K562 (cell line): ENCODE measurements around the gene EPHX1. TPM values are rescaled to one million over a fixed set of nuclear protein-coding genes. Genes with fewer than 3 reads are reported as not detected.

Source experiments
- CBX5 ChIP-seq: IDR thresholded peaks from 2 replicates; pipeline ENCODE4 v1.6.1; 2014; ENCODE audit warnings: low read depth, borderline replicate concordance
- CC2D1A ChIP-seq: fragments of 450-650 bp; IDR thresholded peaks from 2 replicates; pipeline ENCODE4 v1.6.1; 2017; ENCODE audit warnings: mild to moderate bottlenecking
- DMBX1 ChIP-seq: fragments of 250-450 bp; sonication (Bioruptor Pico); IDR thresholded peaks from 2 replicates; pipeline ENCODE4 v1.8.0; 2022; ENCODE audit warnings: inconsistent platforms, mild to moderate bottlenecking, moderate library complexity, borderline replicate concordance
- FOSL1 ChIP-seq: fragments of 200-800 bp; sonication (Bioruptor generic); conservative IDR thresholded peaks from 2 replicates; pipeline ENCODE4 v1.6.1; 2016; ENCODE audit warnings: missing genetic modification characterization, missing compliant biosample characterization
- FOXJ2 ChIP-seq: fragments of 200-800 bp; sonication (Bioruptor generic); IDR thresholded peaks from 2 replicates; pipeline ENCODE4 v1.6.1; 2016; ENCODE audit warnings: missing genetic modification characterization, missing compliant biosample characterization
- HNRNPUL1 ChIP-seq: fragments of 200-400 bp; formaldehyde crosslinking; IDR thresholded peaks from 2 replicates; pipeline ENCODE4 v1.6.1; 2017; ENCODE audit warnings: low read length
- KLF1 ChIP-seq: fragments of 450-650 bp; IDR thresholded peaks from 2 replicates; pipeline ENCODE4 v1.6.1; 2016; ENCODE audit warnings: missing genetic modification characterization, missing compliant biosample characterization
- MAFG ChIP-seq: fragments of 450-650 bp; conservative IDR thresholded peaks from 2 replicates; pipeline ENCODE4 v1.6.1; 2016; ENCODE audit warnings: missing genetic modification characterization, missing compliant biosample characterization
- MYBL2 ChIP-seq, 2 experiments: fragments of 450-650 bp in 1 of 2; sonication (generic) in 1 of 2; formaldehyde crosslinking in 1 of 2; IDR thresholded peaks; 2 replicates each; pipeline versions ENCODE4 v1.6.1 to v1.8.1; 2017 to 2022; ENCODE audit warnings: borderline replicate concordance in 1 of 2, inconsistent platforms in 1 of 2, low read depth in 1 of 2, mild to moderate bottlenecking in 1 of 2, missing genetic modification reagents in 1 of 2, moderate library complexity in 1 of 2
- PTBP1 ChIP-seq: fragments of 200-400 bp; formaldehyde crosslinking; IDR thresholded peaks from 2 replicates; pipeline ENCODE4 v1.6.1; 2017; ENCODE audit warnings: low read depth, low read length
- SMARCE1 ChIP-seq: fragments of 450-650 bp; IDR thresholded peaks from 2 replicates; pipeline ENCODE4 v1.7.1; 2016; ENCODE audit warnings: mild to moderate bottlenecking
- ZNF324 ChIP-seq: fragments of 250-450 bp; sonication (Bioruptor Pico); IDR thresholded peaks from 2 replicates; pipeline ENCODE4 v1.4.0; 2020; ENCODE audit warnings: mild to moderate bottlenecking
- ZNF695 ChIP-seq: fragments of 450-650 bp; formaldehyde crosslinking; IDR thresholded peaks from 2 replicates; pipeline ENCODE4 v1.4.0; 2020; ENCODE audit warnings: mild to moderate bottlenecking, moderate library complexity
- ZNF766 ChIP-seq: fragments of 200-800 bp; sonication (Bioruptor generic); conservative IDR thresholded peaks from 2 replicates; pipeline ENCODE4 v1.6.1; 2016; ENCODE audit warnings: missing genetic modification characterization, missing compliant biosample characterization
- polyA plus RNA-seq, 8 experiments: library from polyadenylated mRNA; depleted of rRNA in 4 of 8; stranded (reverse) in 5 of 8; unstranded in 3 of 8; fragments of >200 nt; fragmentation: Nextera tagmentation in 2 of 8; fragmentation: Illumina TruSeq in 1 of 8; extraction: Ambion mirVana in 2 of 8; extraction: Trizol in 1 of 8; gene quantifications; 2 replicates each; pipeline versions ENCODE4 v1.2.1 to v1.2.3, GENCODE V29; 2011 to 2014; ENCODE audit warnings: inconsistent platforms in 1 of 8, missing spikeins in 1 of 8
- total RNA-seq, 7 experiments: library from RNA; depleted of rRNA in 6 of 7; stranded (reverse); fragments of >200 nt in 6 of 7; fragmentation: Illumina TruSeq in 2 of 7; extraction: Trizol in 2 of 7; gene quantifications; 2 replicates each; pipeline versions ENCODE4 v1.2.1 to v1.2.3, GENCODE V29; 2011 to 2021; ENCODE audit warnings: low replicate concordance in 1 of 7
- TF ChIP-seq, protein P1 (sequence below): fragments of 450-650 bp; IDR thresholded peaks from 2 replicates; pipeline ENCODE4 v1.6.1; 2017; ENCODE audit warnings: antibody characterized with exemption, mild to moderate bottlenecking
- TF ChIP-seq, protein P2 (sequence below): sonication (generic); formaldehyde crosslinking; IDR thresholded peaks from 2 replicates; pipeline ENCODE4 v1.4.0; 2020; ENCODE audit warnings: mild to moderate bottlenecking, missing genetic modification reagents
- TF ChIP-seq, protein P3 (sequence below): fragments of 250-450 bp; sonication (Bioruptor Pico); IDR thresholded peaks from 2 replicates; pipeline ENCODE4 v1.5.0; 2021; ENCODE audit warnings: mild to moderate bottlenecking, borderline replicate concordance
- TF ChIP-seq, protein P4 (sequence below): sonication (generic); formaldehyde crosslinking; IDR thresholded peaks from 2 replicates; pipeline ENCODE4 v1.8.0; 2022; ENCODE audit warnings: mild to moderate bottlenecking, missing genetic modification reagents, borderline replicate concordance

The EPHX1 gene
- total and polyA plus RNA-seq, 9 of the 15 experiments (the other 6 are each of a cell fraction or from before 2014, with no cell fraction given), result 0.21 to 27.0 (median 6.7) TPM

DNA sequence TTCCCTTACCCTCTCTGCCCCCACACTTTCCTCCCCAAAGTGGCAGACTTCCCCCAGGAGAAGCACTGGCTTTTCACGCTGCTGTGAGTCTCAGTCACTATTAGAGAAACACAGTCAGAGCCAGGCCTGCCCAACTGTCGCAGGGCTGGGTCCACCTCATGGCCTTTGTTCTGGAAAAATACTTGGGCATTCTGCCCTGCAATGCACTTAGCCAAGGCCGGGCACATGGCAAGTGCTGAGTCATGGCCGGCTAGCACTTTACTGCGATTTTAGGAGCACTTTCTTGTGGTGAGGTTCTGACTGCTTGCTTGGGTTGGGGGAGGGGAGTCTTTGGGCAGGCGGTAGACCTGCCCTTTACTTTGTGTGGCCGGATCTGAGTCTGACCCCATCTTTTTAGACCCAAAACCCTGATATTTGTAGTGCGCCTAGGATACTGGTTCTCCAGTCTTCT, 7.7 kb downstream of the EPHX1 start (continued):
- TF ChIP-seq, protein P1, sequence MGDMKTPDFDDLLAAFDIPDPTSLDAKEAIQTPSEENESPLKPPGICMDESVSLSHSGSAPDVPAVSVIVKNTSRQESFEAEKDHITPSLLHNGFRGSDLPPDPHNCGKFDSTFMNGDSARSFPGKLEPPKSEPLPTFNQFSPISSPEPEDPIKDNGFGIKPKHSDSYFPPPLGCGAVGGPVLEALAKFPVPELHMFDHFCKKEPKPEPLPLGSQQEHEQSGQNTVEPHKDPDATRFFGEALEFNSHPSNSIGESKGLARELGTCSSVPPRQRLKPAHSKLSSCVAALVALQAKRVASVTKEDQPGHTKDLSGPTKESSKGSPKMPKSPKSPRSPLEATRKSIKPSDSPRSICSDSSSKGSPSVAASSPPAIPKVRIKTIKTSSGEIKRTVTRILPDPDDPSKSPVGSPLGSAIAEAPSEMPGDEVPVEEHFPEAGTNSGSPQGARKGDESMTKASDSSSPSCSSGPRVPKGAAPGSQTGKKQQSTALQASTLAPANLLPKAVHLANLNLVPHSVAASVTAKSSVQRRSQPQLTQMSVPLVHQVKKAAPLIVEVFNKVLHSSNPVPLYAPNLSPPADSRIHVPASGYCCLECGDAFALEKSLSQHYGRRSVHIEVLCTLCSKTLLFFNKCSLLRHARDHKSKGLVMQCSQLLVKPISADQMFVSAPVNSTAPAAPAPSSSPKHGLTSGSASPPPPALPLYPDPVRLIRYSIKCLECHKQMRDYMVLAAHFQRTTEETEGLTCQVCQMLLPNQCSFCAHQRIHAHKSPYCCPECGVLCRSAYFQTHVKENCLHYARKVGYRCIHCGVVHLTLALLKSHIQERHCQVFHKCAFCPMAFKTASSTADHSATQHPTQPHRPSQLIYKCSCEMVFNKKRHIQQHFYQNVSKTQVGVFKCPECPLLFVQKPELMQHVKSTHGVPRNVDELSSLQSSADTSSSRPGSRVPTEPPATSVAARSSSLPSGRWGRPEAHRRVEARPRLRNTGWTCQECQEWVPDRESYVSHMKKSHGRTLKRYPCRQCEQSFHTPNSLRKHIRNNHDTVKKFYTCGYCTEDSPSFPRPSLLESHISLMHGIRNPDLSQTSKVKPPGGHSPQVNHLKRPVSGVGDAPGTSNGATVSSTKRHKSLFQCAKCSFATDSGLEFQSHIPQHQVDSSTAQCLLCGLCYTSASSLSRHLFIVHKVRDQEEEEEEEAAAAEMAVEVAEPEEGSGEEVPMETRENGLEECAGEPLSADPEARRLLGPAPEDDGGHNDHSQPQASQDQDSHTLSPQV, result peak; percentile 95
- TF ChIP-seq MYBL2 (IDR thresholded peaks at IDR 0.05; ENCODE audit: low read depth) (no peak), MYBL2 (CRISPR knock-in tag; IDR thresholded peaks at IDR 0.05; ENCODE audit: borderline replicate concordance) (no peak), DMBX1 (CRISPR knock-in tag) (no peak), KLF1 (tag) (no peak), MAFG (tag) (peak; percentile 95), ZNF324 (CRISPR knock-in tag) (no peak), ZNF766 (CRISPR knock-in tag) (peak; percentile 75; the same call in 1 of the 2 replicates), HNRNPUL1 (no peak), CBX5 (no peak), FOXJ2 (tag) (no peak), FOSL1 (no peak; the same call in 1 of the 2 replicates), ZNF695 (CRISPR knock-in tag) (no peak), CC2D1A (no peak), SMARCE1 (peak; percentile 52; the same call in 1 of the 2 replicates), PTBP1 (no peak)
- TF ChIP-seq, protein P2, sequence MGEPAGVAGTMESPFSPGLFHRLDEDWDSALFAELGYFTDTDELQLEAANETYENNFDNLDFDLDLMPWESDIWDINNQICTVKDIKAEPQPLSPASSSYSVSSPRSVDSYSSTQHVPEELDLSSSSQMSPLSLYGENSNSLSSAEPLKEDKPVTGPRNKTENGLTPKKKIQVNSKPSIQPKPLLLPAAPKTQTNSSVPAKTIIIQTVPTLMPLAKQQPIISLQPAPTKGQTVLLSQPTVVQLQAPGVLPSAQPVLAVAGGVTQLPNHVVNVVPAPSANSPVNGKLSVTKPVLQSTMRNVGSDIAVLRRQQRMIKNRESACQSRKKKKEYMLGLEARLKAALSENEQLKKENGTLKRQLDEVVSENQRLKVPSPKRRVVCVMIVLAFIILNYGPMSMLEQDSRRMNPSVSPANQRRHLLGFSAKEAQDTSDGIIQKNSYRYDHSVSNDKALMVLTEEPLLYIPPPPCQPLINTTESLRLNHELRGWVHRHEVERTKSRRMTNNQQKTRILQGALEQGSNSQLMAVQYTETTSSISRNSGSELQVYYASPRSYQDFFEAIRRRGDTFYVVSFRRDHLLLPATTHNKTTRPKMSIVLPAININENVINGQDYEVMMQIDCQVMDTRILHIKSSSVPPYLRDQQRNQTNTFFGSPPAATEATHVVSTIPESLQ (CRISPR knock-in tag), result no peak
- TF ChIP-seq, protein P3, sequence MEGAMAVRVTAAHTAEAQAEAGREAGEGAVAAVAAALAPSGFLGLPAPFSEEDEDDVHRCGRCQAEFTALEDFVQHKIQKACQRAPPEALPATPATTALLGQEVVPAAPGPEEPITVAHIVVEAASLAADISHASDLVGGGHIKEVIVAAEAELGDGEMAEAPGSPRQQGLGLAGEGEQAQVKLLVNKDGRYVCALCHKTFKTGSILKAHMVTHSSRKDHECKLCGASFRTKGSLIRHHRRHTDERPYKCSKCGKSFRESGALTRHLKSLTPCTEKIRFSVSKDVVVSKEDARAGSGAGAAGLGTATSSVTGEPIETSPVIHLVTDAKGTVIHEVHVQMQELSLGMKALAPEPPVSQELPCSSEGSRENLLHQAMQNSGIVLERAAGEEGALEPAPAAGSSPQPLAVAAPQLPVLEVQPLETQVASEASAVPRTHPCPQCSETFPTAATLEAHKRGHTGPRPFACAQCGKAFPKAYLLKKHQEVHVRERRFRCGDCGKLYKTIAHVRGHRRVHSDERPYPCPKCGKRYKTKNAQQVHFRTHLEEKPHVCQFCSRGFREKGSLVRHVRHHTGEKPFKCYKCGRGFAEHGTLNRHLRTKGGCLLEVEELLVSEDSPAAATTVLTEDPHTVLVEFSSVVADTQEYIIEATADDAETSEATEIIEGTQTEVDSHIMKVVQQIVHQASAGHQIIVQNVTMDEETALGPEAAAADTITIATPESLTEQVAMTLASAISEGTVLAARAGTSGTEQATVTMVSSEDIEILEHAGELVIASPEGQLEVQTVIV, result no peak
- TF ChIP-seq, protein P4, sequence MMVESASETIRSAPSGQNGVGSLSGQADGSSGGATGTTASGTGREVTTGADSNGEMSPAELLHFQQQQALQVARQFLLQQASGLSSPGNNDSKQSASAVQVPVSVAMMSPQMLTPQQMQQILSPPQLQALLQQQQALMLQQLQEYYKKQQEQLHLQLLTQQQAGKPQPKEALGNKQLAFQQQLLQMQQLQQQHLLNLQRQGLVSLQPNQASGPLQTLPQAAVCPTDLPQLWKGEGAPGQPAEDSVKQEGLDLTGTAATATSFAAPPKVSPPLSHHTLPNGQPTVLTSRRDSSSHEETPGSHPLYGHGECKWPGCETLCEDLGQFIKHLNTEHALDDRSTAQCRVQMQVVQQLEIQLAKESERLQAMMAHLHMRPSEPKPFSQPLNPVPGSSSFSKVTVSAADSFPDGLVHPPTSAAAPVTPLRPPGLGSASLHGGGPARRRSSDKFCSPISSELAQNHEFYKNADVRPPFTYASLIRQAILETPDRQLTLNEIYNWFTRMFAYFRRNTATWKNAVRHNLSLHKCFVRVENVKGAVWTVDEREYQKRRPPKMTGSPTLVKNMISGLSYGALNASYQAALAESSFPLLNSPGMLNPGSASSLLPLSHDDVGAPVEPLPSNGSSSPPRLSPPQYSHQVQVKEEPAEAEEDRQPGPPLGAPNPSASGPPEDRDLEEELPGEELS, result no peak
